Measurements from ENCODE around the gene NUP188. TPM values are rescaled to one million over a fixed set of nuclear protein-coding genes. Genes with fewer than 3 reads are reported as not detected.

The NUP188 gene
- total RNA-seq, 1 donor from 2014 or later = 25.8 TPM

GRCh38 chr9:129012893-129013448 lies 65.5 kb downstream of the NUP188 start:
- FAIRE-seq (no peak), DNase-seq (ENCODE audit: low read depth) (no peak)
- peaks cover 14% of the 10 kb centered on the region for H3K36me3 ChIP-seq (ENCODE audit: control insufficient read depth, insufficient read depth, low read length)
- H3K4me3 ChIP-seq (ENCODE audit: low read depth, low read length) = no peak overlapping the region
- TF ChIP-seq, protein P1, sequence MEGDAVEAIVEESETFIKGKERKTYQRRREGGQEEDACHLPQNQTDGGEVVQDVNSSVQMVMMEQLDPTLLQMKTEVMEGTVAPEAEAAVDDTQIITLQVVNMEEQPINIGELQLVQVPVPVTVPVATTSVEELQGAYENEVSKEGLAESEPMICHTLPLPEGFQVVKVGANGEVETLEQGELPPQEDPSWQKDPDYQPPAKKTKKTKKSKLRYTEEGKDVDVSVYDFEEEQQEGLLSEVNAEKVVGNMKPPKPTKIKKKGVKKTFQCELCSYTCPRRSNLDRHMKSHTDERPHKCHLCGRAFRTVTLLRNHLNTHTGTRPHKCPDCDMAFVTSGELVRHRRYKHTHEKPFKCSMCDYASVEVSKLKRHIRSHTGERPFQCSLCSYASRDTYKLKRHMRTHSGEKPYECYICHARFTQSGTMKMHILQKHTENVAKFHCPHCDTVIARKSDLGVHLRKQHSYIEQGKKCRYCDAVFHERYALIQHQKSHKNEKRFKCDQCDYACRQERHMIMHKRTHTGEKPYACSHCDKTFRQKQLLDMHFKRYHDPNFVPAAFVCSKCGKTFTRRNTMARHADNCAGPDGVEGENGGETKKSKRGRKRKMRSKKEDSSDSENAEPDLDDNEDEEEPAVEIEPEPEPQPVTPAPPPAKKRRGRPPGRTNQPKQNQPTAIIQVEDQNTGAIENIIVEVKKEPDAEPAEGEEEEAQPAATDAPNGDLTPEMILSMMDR (IDR thresholded peaks at IDR 0.05; ENCODE audit: insufficient read depth, low read length, severe bottlenecking) = no peak
- H3K27me3 ChIP-seq (ENCODE audit: control insufficient read depth, insufficient read depth, low read length) = no peaks in the 10 kb centered on the region

DNA sequence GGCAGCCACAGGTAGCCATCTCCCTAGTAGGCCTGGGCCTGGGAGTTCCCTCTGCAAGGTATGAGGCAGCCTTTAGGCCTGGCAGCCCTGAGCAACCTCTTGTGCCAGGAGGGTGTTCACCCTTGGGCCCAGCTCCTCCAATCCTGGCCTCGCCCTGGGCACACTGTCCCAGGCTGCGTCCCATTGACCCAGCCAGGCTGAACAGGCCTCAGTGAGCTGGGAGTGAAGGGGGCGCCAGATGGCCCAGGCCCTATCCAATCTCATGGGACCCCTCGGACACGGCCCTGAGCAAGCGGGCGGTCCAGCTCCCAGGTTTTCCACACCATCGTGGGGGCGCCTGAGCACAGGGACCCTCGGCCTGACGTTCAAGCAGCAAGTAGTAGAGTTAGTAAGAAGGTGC lies 66.2 kb downstream of the NUP188 start:
- no peak overlapping the region for H3K4me3 ChIP-seq (ENCODE audit: low read depth, low read length)
- peaks cover 13% of the 10 kb centered on the region for H3K36me3 ChIP-seq (ENCODE audit: control insufficient read depth, insufficient read depth, low read length)

GRCh38 chr9:129014124-129014523 lies 66.6 kb downstream of the NUP188 start:
- TF ChIP-seq, protein P1 (IDR thresholded peaks at IDR 0.05; ENCODE audit: insufficient read depth, low read length, severe bottlenecking) = no peak
- Histone ChIP-seq H3K4me3 (ENCODE audit: low read depth, low read length) (no peak overlapping the region), H3K36me3 (ENCODE audit: control insufficient read depth, insufficient read depth, low read length) (peaks cover 13% of the 10 kb centered on the region), H3K27me3 (ENCODE audit: control insufficient read depth, insufficient read depth, low read length) (no peaks in the 10 kb centered on the region)
- DNase-seq (ENCODE audit: low read depth) (no peak), FAIRE-seq (no peak)

More for the DNA sequence above, 66.2 kb downstream of the NUP188 start:
- no peaks in the 10 kb centered on the region for H3K27me3 ChIP-seq (ENCODE audit: control insufficient read depth, insufficient read depth, low read length)
- DNase-seq (ENCODE audit: low read depth) (no peak), FAIRE-seq (peak; percentile 7)
- TF ChIP-seq, protein P1 (IDR thresholded peaks at IDR 0.05; ENCODE audit: insufficient read depth, low read length, severe bottlenecking) = no peak

DNA sequence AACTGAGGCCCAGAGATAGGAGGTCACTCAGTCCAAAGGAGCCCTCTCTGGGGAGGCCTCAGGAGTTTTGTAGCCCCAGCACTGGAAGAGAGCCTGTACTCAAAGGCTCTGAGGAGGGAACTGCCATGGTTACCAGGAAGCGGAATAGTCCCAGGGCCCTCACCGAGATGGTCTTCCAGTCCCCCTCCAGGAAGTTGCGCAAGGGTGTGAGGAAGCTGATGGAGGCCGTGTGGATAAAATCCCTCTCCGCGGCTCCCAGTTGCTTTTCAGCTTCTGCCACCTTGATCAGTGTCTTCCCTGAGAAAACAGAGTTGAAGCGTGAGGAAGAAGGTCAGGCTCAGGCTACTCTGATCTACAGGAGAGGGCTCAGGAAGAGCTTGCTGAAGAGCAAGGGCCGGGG lies 67.1 kb downstream of the NUP188 start:
- FAIRE-seq (no peak), DNase-seq (ENCODE audit: low read depth) (no peak)
- Histone ChIP-seq H3K4me3 (ENCODE audit: low read depth, low read length) (no peak overlapping the region), H3K36me3 (ENCODE audit: control insufficient read depth, insufficient read depth, low read length) (peaks cover 13% of the 10 kb centered on the region), H3K27me3 (ENCODE audit: control insufficient read depth, insufficient read depth, low read length) (no peaks in the 10 kb centered on the region)
- TF ChIP-seq, protein P1 (IDR thresholded peaks at IDR 0.05; ENCODE audit: insufficient read depth, low read length, severe bottlenecking) = no peak

- TF ChIP-seq, protein P1 (IDR thresholded peaks at IDR 0.05; ENCODE audit: insufficient read depth, low read length, severe bottlenecking) = no peak
- H3K36me3 ChIP-seq (ENCODE audit: control insufficient read depth, insufficient read depth, low read length) = no peaks in the 10 kb centered on the region
- DNase-seq (ENCODE audit: low read depth) = no peak
- no peak for FAIRE-seq
- no peaks in the 10 kb centered on the region for H3K27me3 ChIP-seq (ENCODE audit: control insufficient read depth, insufficient read depth, low read length)
- H3K4me3 ChIP-seq (ENCODE audit: low read depth, low read length) = no peak overlapping the region
Measured at GRCh38 chr9:129021091-129021490, 73.6 kb downstream of the NUP188 start.

DNA sequence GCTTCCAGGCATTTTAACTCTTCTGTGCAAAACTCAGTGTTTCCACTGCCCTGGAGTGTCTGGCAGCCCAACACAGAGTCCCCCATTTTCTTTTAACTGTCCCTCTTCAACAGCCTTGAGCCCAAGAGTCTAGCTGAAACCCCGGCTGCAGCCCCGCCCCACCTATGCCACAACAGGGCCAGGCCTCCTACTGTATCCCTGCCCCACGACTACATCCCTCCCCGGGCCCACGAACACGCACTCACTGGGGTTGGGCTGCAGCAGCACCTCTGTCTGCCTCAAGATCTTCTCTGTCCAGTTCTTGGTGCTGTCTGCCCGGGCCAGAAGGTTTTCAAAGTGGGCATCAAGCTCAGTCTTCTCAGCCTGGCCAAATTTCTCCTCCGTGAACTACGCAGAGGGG lies 74.5 kb downstream of the NUP188 start:
- H3K27me3 ChIP-seq (ENCODE audit: control insufficient read depth, insufficient read depth, low read length) = no peaks in the 10 kb centered on the region

More for the DNA sequence above, 74.5 kb downstream of the NUP188 start:
- TF ChIP-seq, protein P1 (IDR thresholded peaks at IDR 0.05; ENCODE audit: insufficient read depth, low read length, severe bottlenecking) = no peak
- FAIRE-seq (no peak), DNase-seq (ENCODE audit: low read depth) (no peak)
- H3K4me3 ChIP-seq (ENCODE audit: low read depth, low read length) = no peak overlapping the region
- no peaks in the 10 kb centered on the region for H3K36me3 ChIP-seq (ENCODE audit: control insufficient read depth, insufficient read depth, low read length)

Data from bronchial epithelial cell (primary cell).